ENCODE data around the gene RITA1.
A peak's percentile ranks its signal among the peaks of the same experiment; 100 is the strongest.

RITA1 gene

DNA sequence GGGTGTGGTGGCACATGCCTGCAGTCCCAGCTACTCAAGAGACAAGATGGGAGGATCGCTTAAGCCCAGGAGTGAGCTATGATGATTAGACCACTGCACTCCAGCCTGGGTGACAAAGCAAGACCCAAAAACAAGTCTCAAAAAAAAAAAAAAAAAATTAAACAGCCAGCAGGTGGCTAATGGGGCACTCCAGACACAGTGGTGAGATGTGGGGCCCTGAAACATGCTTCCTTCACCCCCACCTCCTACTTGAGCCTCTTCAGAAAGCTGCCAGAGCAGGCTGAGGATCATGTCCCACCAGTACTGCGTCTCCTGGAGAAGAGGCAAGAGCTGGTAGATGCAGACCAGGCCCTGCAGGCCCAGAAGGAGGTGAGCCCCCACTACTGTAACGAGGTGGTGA, 33.9 kb upstream of the RITA1 start:
- TF ChIP-seq, protein P1, sequence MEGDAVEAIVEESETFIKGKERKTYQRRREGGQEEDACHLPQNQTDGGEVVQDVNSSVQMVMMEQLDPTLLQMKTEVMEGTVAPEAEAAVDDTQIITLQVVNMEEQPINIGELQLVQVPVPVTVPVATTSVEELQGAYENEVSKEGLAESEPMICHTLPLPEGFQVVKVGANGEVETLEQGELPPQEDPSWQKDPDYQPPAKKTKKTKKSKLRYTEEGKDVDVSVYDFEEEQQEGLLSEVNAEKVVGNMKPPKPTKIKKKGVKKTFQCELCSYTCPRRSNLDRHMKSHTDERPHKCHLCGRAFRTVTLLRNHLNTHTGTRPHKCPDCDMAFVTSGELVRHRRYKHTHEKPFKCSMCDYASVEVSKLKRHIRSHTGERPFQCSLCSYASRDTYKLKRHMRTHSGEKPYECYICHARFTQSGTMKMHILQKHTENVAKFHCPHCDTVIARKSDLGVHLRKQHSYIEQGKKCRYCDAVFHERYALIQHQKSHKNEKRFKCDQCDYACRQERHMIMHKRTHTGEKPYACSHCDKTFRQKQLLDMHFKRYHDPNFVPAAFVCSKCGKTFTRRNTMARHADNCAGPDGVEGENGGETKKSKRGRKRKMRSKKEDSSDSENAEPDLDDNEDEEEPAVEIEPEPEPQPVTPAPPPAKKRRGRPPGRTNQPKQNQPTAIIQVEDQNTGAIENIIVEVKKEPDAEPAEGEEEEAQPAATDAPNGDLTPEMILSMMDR (IDR thresholded peaks at IDR 0.05) = no peak

DNA sequence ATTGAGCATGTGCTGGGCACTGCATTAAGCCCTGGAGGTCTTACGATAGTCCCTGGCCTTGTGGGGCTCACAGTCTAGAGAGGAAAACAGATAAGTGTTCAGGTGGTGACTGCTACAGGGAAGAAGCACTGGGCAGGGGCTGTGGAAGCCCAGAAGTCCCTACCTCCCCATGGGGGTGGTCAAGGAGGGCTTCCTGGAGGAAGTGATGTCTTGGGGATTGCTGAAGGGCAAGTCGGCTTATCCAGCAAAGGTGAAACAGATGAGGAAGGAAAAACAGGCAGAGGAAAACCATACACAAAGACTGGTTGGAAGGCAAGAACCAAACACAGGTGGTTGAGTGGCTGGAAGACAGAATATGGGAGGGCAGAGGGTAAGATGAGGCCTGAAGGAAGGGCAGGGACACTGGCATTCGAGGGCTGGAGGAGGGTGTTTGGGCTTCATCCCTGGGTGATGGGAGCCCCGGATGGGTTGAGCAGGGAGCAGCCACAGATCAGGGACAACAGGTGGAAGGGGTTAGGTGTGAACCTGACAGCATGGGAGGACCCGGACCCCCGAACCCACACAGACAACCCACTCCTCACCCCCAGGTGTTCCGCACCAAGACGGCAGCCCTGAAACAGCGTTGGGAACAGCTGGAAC, 33.2 kb upstream of the RITA1 start:
- TF ChIP-seq, protein P1 (IDR thresholded peaks at IDR 0.05) = no peak

DNA sequence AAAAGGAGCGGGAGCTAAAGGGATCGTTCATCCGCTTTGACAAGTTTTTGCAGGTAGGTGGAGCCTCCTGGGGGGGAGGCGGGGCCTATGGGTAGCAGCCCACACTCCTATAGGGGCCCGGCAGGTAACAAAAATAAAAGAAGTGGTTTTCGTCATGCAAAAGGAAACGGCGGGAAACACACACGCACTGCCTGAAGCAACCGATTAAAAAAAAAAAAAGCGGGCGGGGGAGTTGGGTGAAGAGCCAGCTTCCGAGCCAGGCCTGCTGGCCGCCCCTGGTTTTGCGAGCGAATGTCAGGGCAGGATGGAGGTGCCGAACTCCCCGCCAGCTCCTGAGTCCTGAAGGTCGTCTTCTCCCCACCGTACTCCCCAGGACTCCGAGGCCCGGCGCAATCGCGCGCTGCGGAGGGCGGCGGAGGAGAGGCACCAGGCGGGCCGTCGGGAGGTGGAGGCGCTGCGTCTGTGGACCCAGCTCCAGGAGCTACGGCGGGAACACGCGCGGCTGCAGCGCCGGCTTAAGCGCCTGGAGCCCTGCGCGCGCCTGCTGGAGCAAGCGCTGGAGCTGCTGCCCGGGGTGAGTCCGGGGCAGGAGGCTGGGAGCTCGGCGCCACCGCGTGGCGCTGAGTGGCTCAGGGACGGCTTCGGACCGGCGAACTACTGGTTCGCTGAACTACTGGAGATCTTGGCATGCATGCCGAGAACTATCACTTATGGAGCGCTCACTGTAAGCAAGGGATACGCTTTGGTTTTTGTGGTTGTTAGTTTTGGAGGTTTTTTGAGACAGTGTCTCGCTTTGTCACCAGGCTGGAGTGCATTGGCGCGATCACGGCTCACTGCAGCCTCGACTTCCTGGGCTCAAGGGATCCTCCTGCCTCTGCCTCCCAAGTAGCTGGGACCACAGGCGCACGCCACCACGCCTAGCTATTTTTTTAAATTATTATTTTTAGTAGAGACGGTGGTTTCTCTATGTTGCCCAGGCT, 32.4 kb upstream of the RITA1 start:
- TF ChIP-seq, protein P1 (IDR thresholded peaks at IDR 0.05) = peak; percentile 76

DNA sequence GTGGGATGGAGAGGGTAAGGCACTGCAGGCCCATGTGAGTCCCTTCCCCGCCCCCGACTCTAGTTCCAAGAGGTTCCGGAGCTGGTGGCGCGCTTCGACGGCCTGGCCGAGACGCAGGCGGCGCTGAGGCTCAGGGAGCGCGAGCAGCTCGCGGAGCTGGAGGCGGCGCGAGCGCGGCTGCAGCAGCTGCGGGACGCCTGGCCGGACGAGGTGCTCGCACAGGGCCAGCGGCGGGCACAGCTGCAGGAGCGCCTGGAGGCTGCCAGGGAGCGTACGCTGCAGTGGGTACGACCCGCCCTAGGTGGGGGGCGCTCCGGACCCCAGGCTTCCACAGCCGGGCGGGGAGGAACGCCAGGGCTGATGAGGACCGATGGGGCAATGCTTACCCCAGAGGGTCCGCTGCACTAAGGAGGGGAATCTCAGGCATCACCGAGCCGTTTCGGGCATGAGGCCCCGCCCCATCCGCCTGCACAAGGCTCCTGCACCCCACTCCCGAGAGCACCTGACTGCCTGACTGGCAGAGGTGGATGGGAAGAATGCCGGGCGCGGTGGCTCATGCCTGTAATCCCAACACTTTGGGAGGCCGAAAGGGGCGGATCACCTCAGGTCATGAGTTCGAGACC, 31.1 kb upstream of the RITA1 start:
- TF ChIP-seq, protein P1 (IDR thresholded peaks at IDR 0.05) = no peak

DNA sequence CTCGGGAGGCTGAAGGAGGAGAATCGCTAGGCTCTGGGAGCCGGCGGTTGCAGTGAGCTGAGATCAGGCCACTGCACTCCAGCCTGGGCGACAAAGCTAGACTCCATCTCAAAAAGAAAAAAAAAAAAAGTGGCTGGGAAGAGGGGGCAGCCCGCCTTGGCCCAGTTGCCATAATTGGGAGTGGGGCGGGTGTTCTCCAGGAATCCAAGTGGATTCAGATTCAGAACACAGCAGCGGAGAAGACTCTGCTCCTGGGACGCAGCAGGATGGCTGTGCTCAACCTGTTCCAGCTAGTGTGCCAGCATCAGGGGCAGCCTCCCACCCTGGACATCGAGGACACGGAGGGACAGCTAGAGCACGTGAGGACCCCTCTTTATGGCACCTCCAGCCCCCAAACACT, 30.5 kb upstream of the RITA1 start:
- TF ChIP-seq, protein P1 (IDR thresholded peaks at IDR 0.05) = no peak

DNA sequence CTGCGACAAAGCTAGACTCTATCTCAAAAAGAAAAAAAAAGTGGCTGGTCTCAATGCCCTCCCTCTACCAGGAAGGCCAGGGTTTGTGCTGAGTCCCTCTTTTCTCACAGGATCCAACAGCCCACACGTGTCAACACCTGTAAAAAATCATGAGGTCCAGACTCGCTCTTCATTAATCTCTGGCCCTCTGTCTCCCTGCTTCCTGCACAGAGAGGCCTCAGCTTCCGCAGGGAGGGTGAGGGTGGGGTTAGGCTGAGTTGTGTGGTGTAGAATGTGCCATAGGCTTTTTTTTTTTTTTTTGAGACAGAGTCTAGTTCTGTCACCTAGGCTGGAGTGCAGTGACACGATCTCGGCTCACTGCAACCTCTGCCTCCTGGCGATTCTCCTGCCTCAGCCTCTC, 29.9 kb upstream of the RITA1 start:
- TF ChIP-seq, protein P1 (IDR thresholded peaks at IDR 0.05) = no peak

DNA sequence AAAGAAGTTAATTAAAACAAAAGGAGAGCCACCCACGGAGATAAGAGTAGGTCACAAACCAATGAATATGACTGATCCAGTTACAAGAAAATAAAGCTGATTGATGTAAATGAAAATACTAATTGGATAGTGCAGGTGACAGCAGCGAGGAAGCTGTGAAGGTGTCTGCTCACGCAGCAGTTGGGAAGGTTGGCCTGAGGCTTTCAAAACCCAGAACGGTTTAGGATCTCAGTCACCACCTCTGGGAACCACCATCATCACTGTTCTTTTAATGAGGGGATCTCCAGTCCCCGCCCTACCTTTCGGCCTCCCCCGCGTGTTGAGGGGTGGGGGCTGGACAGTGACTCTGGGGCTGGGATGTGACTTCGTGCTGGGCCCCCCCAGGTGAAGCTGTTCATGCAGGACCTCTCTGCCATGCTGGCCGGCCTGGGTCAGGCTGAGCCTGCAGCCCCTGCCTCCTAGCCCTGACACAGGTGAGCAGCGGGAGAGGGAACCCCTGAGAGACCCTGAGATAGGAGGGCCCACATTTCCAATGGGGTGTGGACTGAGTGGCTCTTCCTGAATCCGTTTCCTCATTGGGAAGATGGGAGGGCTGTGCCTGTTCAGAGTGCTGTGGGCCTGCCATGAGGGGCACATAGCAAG, 28.2 kb upstream of the RITA1 start:
- TF ChIP-seq, protein P1 (IDR thresholded peaks at IDR 0.05) = no peak
